ENCODE measurements around the gene FXYD7. TPM values are rescaled to one million over a fixed set of nuclear protein-coding genes. Genes with fewer than 3 reads are reported as not detected.

Gene FXYD7
- total and polyA plus RNA-seq, 2 of the 4 experiments (the other 2 are of a cell fraction) = 0.31 TPM; not detected in 1

DNA sequence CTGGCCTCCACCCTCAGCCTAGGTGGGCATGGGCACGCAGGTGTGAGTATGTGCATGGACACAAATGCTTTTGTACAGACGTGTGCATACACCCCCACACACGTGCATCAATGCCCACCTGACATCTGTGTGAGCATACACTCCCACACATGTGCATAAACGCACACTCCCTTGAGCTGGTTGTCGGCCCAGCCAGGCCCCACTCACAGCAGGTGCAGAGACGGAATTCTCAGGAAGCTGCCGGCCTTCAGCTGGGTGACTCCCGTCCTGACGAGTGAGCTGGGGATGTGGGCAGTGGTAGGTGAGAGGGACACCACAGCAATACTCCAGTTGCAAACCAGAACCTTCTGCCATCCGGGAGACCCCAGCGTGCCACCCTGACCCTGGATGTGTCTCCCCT, 9.2 kb upstream of the FXYD7 start:
- H3K27ac ChIP-seq (ENCODE audit: insufficient read depth, low read length) = no peak overlapping the region
- no peak overlapping the region for H3K4me2 ChIP-seq (ENCODE audit: low read depth, low read length)
- no peaks in the 10 kb centered on the region for H3K36me3 ChIP-seq (ENCODE audit: control insufficient read depth, insufficient read depth, low read length)
- H3K9ac ChIP-seq (ENCODE audit: low read depth, low read length) = no peak overlapping the region
- no TSS peak for BruUV-seq (replicated peaks)
- no peak overlapping the region for H2BK120ac ChIP-seq (ENCODE audit: low read depth, low read length)
- H3K14ac ChIP-seq (replicated peaks; ENCODE audit: low read depth, low read length) = no peak overlapping the region
- TF ChIP-seq MAFK (IDR thresholded peaks at IDR 0.05; ENCODE audit: low read depth, low read length) = no peak
- TF ChIP-seq SMC3 (IDR thresholded peaks at IDR 0.05; ENCODE audit: low read depth, low read length) = no peak
- no peak for TF ChIP-seq MAZ (IDR thresholded peaks at IDR 0.05; ENCODE audit: borderline replicate concordance, low read depth, low read length)
- no peak for TF ChIP-seq USF2 (IDR thresholded peaks at IDR 0.05; ENCODE audit: low read depth, low read length)
- TF ChIP-seq, protein P1, sequence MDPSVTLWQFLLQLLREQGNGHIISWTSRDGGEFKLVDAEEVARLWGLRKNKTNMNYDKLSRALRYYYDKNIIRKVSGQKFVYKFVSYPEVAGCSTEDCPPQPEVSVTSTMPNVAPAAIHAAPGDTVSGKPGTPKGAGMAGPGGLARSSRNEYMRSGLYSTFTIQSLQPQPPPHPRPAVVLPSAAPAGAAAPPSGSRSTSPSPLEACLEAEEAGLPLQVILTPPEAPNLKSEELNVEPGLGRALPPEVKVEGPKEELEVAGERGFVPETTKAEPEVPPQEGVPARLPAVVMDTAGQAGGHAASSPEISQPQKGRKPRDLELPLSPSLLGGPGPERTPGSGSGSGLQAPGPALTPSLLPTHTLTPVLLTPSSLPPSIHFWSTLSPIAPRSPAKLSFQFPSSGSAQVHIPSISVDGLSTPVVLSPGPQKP (IDR thresholded peaks at IDR 0.05; ENCODE audit: borderline replicate concordance, low read depth, low read length) = no peak
- TF ChIP-seq CTCF (conservative IDR thresholded peaks at IDR 0.05; ENCODE audit: low read depth, low read length) = no peak
- no peak for TF ChIP-seq RCOR1 (IDR thresholded peaks at IDR 0.05; ENCODE audit: insufficient replicate concordance, low read length)
- TF ChIP-seq POLR2A (IDR thresholded peaks at IDR 0.05; ENCODE audit: low read depth, low read length) = no peak
- TF ChIP-seq BHLHE40 (IDR thresholded peaks at IDR 0.05; ENCODE audit: low read depth, low read length) = no peak
- TF ChIP-seq CEBPB (IDR thresholded peaks at IDR 0.05; ENCODE audit: low read depth, low read length) = no peak
- no peak for TF ChIP-seq RFX5 (IDR thresholded peaks at IDR 0.05; ENCODE audit: low read depth, low read length)
- H3K18ac ChIP-seq (ENCODE audit: low read depth, low read length) = no peak overlapping the region
- no peak overlapping the region for H2BK5ac ChIP-seq (ENCODE audit: low read depth, low read length, poor library complexity, severe bottlenecking)
- no peaks in the 10 kb centered on the region for H3K9me1 ChIP-seq (ENCODE audit: insufficient read depth, low read length)
- intact Hi-C loops (cut with micrococcal nuclease) = loop anchor here (2.0 kb wide), 1 partner anchor 89 kb away; no protein-coding TSS in a partner anchor
- POLR2A ChIA-PET (ENCODE audit: unreplicated experiment) = no interaction called here
- peaks cover 5% of the 10 kb centered on the region for H3K4me1 ChIP-seq (ENCODE audit: control insufficient read depth, insufficient read depth, low read length)
- dilution Hi-C loops (cut with HindIII; ENCODE audit: low sequenced_read_pairs, unreplicated experiment) = no loop called here
- no peak overlapping the region for H2BK20ac ChIP-seq (ENCODE audit: low read depth, low read length)
- no peak overlapping the region for H4K8ac ChIP-seq (ENCODE audit: low read depth in 2 of 2, low read length in 2 of 2)
- peak overlapping the region; percentile 28 for H2AK9ac ChIP-seq (replicated peaks; ENCODE audit: low read depth, low read length, poor library complexity)
- in situ Hi-C loops (cut with MboI; ENCODE audit: low sequenced_read_pairs) = no loop called here
- H3K56ac ChIP-seq (ENCODE audit: extremely low read depth, insufficient read depth, low read length) = no peak overlapping the region
- peaks cover 15% of the 10 kb centered on the region; the same call in 1 of the 2 replicates for H3K27me3 ChIP-seq (ENCODE audit: control insufficient read depth, insufficient read depth, low read length)
- no peak overlapping the region for H3K4ac ChIP-seq (ENCODE audit: low read depth, low read length)
- no peak overlapping the region for H3K23ac ChIP-seq (ENCODE audit: low read depth, low read length)
- ATAC-seq (ENCODE audit: low read depth) = no peak
- no peak overlapping the region for H3K4me3 ChIP-seq (ENCODE audit: insufficient read depth, low read depth, low read length)
- peak overlapping the region; percentile 58 for H2AFZ ChIP-seq (replicated peaks; ENCODE audit: low read length, poor library complexity)
- no peak overlapping the region for H2AK5ac ChIP-seq (ENCODE audit: low read depth, low read length)
- no peak overlapping the region for H4K5ac ChIP-seq (ENCODE audit: low read depth, low read length)
- no peaks in the 10 kb centered on the region for H3K79me1 ChIP-seq (ENCODE audit: low read depth in 1 of 2, low read length in 2 of 2)
- no peak overlapping the region for H4K91ac ChIP-seq (ENCODE audit: insufficient read depth, low read depth, low read length)
- no peak overlapping the region for H2BK15ac ChIP-seq (ENCODE audit: low read depth, low read length)
- peaks cover 3% of the 10 kb centered on the region; the same call in 1 of the 2 replicates for H4K20me1 ChIP-seq (ENCODE audit: insufficient read depth, low read length)
- DNase-seq = no peak
- H3K9me3 ChIP-seq (ENCODE audit: control insufficient read depth, insufficient read depth, low read length) = no peaks in the 10 kb centered on the region
- 86% methylated on average over 2 of the region's 11 CpGs; no CpG with 5 or more reads in 1 of the 2 experiments for WGBS, 2 experiments (ENCODE audit: extremely low coverage in 2 of 2, insufficient read length in 1 of 2)
- CTCF ChIA-PET = interaction anchor here (3.2 kb wide), 1 partner anchor 67 kb away, joined by 18 read pairs; no protein-coding TSS in a partner anchor
